IPS-18c (cell line): ENCODE results near the gene MRPS34.

Source experiments
- H3K4me3 ChIP-seq: 2 replicates; pipeline ENCODE4 v1.7.0; 2013; ENCODE audit warnings: low read depth, mild to moderate bottlenecking, low read length, moderate library complexity; ENCODE audit not compliant: insufficient read depth
- H3K9me3 ChIP-seq: one replicate; pipeline ENCODE4 v1.6.1; 2013; ENCODE audit warnings: mild to moderate bottlenecking, low read length, moderate library complexity; ENCODE audit not compliant: control insufficient read depth, insufficient read depth

The MRPS34 gene

GRCh38 chr16:1727651-1728624 lies 45.0 kb downstream of the MRPS34 start:
- H3K9me3 ChIP-seq: peaks cover 3% of the 10 kb centered on the region
- no peak overlapping the region for H3K4me3 ChIP-seq

- H3K9me3 ChIP-seq: peaks cover 3% of the 10 kb centered on the region
- H3K4me3 ChIP-seq: no peak overlapping the region
These were observed 46.1 kb downstream of the MRPS34 start for GRCh38 chr16:1726661-1727502.

- H3K4me3 ChIP-seq: no peak overlapping the region
- H3K9me3 ChIP-seq: peaks cover 3% of the 10 kb centered on the region
These were observed 48.4 kb downstream of the MRPS34 start for GRCh38 chr16:1724491-1724890.

GRCh38 chr16:1723450-1724147 lies 49.3 kb downstream of the MRPS34 start:
- Histone ChIP-seq H3K9me3 (peaks cover 2% of the 10 kb centered on the region), H3K4me3 (no peak overlapping the region)
